ENCODE data around the gene GATB.

GRCh38 chr4:151808542-151808941 lies 47.7 kb upstream of the GATB start:
- no peak for TF ChIP-seq CTCF (IDR thresholded peaks at IDR 0.05)
- TF ChIP-seq POLR2A (IDR thresholded peaks at IDR 0.05) = no peak

All from heart left ventricle (tissue), 13 donors.